Ishikawa (cell line): Measurements from ENCODE around the gene CCR5.

Source experiments
- EGR1 ChIP-seq: IDR thresholded peaks from 2 replicates; pipeline ENCODE4 v1.6.1; 2012
- EP300 ChIP-seq: IDR thresholded peaks from 2 replicates; pipeline ENCODE4 v1.6.1; 2012; ENCODE audit warnings: borderline replicate concordance
- RAD21 ChIP-seq: IDR thresholded peaks from 2 replicates; pipeline ENCODE4 v1.6.1; 2012; ENCODE audit warnings: low read depth
- TF ChIP-seq, protein P1 (sequence below): IDR thresholded peaks from 2 replicates; pipeline ENCODE4 v1.6.1; 2012; ENCODE audit warnings: low read depth, mild to moderate bottlenecking

DNA sequence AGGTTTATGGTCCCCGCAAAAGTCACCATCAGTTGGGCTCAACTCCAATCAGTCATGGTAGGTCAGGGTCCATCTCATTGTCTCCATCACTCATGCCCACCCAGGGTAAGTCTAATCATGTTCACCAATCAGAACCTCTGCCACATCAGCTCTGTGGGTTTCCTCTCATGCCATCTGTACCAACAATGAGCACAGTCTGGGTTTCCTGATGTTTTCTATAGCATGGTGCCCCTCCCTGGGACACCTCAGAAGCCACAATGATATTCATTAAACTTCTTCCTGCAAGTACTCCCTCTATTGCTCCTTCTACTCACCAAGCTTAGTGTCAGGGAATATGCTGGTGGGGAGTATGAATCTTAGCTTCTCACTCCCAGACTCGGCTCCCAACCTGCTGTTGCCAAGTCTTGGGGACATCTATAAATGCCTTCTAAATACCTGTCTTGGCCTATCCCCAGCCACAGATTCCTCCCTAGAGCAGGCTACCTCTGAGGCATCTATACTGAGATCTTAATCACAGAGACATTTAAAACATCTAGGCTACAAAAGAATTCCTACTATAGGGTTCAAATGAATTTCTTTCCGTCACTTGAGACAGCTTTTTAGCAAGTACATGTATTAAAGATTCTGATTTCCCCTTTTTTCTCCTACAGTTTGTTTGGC, 21.8 kb upstream of the CCR5 start:
- TF ChIP-seq EP300 (no peak), RAD21 (no peak), EGR1 (no peak)
- TF ChIP-seq, protein P1, sequence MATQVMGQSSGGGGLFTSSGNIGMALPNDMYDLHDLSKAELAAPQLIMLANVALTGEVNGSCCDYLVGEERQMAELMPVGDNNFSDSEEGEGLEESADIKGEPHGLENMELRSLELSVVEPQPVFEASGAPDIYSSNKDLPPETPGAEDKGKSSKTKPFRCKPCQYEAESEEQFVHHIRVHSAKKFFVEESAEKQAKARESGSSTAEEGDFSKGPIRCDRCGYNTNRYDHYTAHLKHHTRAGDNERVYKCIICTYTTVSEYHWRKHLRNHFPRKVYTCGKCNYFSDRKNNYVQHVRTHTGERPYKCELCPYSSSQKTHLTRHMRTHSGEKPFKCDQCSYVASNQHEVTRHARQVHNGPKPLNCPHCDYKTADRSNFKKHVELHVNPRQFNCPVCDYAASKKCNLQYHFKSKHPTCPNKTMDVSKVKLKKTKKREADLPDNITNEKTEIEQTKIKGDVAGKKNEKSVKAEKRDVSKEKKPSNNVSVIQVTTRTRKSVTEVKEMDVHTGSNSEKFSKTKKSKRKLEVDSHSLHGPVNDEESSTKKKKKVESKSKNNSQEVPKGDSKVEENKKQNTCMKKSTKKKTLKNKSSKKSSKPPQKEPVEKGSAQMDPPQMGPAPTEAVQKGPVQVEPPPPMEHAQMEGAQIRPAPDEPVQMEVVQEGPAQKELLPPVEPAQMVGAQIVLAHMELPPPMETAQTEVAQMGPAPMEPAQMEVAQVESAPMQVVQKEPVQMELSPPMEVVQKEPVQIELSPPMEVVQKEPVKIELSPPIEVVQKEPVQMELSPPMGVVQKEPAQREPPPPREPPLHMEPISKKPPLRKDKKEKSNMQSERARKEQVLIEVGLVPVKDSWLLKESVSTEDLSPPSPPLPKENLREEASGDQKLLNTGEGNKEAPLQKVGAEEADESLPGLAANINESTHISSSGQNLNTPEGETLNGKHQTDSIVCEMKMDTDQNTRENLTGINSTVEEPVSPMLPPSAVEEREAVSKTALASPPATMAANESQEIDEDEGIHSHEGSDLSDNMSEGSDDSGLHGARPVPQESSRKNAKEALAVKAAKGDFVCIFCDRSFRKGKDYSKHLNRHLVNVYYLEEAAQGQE: no peak
